Neural cell (in vitro differentiated cells): ENCODE results near the gene CASKIN2.

Experiments used
- EP300 ChIP-seq: fragments of 450-650 bp; conservative IDR thresholded peaks from 2 replicates; pipeline ENCODE4 v1.6.1; 2014; ENCODE audit warnings: antibody characterized with exemption, mild to moderate bottlenecking, moderate library complexity; ENCODE audit not compliant: poor library complexity, severe bottlenecking
- POLR2AphosphoS5 ChIP-seq: IDR thresholded peaks from 2 replicates; pipeline ENCODE4 v1.6.1; 2012
- TAF1 ChIP-seq: IDR thresholded peaks from 2 replicates; pipeline ENCODE4 v1.6.1; 2012; ENCODE audit warnings: low read depth
- TF ChIP-seq, protein P1 (sequence below): fragments of 450-650 bp; IDR thresholded peaks from 2 replicates; pipeline ENCODE4 v1.5.1; 2014; ENCODE audit warnings: antibody characterized with exemption, mild to moderate bottlenecking, moderate library complexity; ENCODE audit not compliant: poor library complexity, severe bottlenecking
- TF ChIP-seq, protein P2 (sequence below): IDR thresholded peaks from 2 replicates; pipeline ENCODE4 v1.6.1; 2012; ENCODE audit warnings: borderline replicate concordance

DNA sequence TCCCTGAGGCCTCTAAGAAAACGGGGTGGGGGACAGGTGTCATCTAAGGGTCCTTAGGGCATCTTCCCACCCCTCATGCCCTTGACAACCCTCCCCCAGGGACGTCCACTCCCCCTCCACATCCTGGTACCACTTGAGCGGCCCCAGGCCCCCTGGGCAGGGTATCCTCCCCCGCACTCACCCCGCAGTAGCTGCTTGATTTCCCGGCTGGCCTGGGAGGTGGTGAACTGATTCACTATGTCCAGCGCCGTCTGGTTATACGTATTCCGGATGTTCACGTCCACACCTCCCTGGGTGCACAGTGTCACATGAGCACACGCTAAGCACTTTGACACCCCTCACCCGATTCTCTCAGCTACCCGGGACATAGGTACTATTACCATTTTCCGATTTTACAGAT lies 9.7 kb downstream of the CASKIN2 start:
- TF ChIP-seq, protein P1, sequence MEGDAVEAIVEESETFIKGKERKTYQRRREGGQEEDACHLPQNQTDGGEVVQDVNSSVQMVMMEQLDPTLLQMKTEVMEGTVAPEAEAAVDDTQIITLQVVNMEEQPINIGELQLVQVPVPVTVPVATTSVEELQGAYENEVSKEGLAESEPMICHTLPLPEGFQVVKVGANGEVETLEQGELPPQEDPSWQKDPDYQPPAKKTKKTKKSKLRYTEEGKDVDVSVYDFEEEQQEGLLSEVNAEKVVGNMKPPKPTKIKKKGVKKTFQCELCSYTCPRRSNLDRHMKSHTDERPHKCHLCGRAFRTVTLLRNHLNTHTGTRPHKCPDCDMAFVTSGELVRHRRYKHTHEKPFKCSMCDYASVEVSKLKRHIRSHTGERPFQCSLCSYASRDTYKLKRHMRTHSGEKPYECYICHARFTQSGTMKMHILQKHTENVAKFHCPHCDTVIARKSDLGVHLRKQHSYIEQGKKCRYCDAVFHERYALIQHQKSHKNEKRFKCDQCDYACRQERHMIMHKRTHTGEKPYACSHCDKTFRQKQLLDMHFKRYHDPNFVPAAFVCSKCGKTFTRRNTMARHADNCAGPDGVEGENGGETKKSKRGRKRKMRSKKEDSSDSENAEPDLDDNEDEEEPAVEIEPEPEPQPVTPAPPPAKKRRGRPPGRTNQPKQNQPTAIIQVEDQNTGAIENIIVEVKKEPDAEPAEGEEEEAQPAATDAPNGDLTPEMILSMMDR = no peak
- TF ChIP-seq EP300 (no peak), TAF1 (no peak), POLR2AphosphoS5 (no peak)
- TF ChIP-seq, protein P2, sequence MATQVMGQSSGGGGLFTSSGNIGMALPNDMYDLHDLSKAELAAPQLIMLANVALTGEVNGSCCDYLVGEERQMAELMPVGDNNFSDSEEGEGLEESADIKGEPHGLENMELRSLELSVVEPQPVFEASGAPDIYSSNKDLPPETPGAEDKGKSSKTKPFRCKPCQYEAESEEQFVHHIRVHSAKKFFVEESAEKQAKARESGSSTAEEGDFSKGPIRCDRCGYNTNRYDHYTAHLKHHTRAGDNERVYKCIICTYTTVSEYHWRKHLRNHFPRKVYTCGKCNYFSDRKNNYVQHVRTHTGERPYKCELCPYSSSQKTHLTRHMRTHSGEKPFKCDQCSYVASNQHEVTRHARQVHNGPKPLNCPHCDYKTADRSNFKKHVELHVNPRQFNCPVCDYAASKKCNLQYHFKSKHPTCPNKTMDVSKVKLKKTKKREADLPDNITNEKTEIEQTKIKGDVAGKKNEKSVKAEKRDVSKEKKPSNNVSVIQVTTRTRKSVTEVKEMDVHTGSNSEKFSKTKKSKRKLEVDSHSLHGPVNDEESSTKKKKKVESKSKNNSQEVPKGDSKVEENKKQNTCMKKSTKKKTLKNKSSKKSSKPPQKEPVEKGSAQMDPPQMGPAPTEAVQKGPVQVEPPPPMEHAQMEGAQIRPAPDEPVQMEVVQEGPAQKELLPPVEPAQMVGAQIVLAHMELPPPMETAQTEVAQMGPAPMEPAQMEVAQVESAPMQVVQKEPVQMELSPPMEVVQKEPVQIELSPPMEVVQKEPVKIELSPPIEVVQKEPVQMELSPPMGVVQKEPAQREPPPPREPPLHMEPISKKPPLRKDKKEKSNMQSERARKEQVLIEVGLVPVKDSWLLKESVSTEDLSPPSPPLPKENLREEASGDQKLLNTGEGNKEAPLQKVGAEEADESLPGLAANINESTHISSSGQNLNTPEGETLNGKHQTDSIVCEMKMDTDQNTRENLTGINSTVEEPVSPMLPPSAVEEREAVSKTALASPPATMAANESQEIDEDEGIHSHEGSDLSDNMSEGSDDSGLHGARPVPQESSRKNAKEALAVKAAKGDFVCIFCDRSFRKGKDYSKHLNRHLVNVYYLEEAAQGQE = no peak
